Stimulated activated CD4-positive, alpha-beta T cell treated with anti-CD3 and anti-CD28 coated beads, Interleukin-12 subunit alpha, Interleukin-12 subunit beta, amount 100 ng/mL, for 24 hours (primary cell): ENCODE measurements around the gene NFIX.
A peak's percentile ranks its signal among the peaks of the same experiment; 100 is the strongest.
"Not testable (repeated sequence)": the region's sequence is repeated elsewhere in the genome, so short reads cannot be mapped to it uniquely, and the experiment has no call there.

ENCODE experiments used
- DNase-seq, 2 experiments: peaks; one replicate each; pipeline ENCODE4 v3.0.0-alpha.2; 2020; ENCODE audit warnings: low read depth in 2 of 2

The NFIX gene

DNA sequence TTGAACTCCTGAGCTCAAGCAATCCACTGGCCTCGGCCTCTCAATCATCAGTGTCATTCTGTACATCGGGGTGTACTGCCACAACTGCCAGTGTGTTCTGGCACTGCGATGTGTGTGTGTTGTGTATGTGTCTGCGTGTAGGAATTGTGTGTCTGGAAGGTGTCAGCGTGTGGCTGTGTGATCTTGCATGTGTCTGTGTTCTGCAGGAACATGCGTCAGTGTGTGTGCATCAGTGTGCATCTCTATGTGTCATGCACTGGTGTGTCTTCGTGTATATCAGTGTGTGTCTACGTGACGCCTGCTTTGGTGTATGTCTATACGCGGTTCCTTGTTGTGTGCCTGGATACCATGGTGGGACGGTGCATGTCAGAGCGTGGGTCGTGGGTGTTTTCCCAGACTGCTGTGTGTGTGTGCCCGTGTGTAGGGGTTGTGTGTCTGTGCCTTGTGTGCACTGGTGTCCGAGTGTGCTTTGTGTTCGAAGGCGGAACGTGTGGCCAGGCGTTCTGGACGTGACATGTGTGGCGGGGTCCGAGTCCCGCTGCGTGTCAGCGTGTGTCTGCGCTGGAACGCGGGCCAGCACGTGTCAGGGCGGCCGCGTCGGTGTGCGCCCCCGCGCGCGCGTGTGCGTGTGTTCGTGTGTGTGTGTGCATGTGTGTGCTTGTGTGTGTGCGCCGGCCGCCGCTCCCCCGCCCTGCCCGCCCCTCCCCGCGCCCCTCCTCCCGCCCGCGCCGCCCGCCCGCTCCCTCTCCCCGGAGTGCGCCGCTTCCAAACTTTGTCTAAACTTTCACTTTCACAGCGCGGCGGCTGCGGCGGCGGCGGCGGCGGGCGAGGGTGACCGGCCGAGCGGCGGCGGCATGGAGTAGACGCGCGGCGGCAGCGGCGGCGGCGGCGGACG, at the start of gene NFIX:
Gene NFIX, plus strand, starts transcription at position 775 of the 895 bp plus-strand sequence. CDS start 363 bp downstream, outside the sequence.
- peak in 1 of 2 experiments; percentile 55 for DNase-seq

DNA sequence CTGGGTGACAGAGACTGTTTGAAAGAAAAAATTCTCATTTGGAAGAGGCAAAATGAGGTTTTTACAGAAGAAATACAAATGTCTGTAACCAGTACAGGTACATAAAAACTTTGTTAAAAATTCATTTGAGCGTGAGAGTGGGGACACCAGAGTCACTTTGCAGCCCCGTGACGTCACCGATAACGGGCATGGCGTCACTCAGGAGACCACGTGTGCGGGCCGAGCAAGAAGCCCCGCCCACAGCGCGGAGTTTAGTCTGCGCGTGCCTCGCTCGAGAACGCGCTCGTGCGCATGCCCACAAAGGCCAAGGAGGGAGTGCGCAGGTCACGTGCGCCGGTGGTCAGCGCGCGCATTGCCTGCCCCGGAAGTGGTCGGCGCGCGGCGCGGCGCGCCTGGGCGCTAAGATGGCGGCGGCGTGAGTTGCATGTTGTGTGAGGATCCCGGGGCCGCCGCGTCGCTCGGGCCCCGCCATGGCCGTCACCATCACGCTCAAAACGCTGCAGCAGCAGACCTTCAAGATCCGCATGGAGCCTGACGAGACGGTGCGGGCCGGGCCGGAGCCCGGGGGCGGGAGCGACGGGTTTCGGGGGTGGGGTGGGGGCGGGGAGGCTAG, 49.7 kb upstream of the NFIX start, which contains the start of gene RAD23A:
Gene RAD23A, plus strand, starts transcription at position 384 of the 613 bp plus-strand sequence. Its CDS starts 87 bp downstream, at position 471.
- DNase-seq: peak; percentile 97

DNA sequence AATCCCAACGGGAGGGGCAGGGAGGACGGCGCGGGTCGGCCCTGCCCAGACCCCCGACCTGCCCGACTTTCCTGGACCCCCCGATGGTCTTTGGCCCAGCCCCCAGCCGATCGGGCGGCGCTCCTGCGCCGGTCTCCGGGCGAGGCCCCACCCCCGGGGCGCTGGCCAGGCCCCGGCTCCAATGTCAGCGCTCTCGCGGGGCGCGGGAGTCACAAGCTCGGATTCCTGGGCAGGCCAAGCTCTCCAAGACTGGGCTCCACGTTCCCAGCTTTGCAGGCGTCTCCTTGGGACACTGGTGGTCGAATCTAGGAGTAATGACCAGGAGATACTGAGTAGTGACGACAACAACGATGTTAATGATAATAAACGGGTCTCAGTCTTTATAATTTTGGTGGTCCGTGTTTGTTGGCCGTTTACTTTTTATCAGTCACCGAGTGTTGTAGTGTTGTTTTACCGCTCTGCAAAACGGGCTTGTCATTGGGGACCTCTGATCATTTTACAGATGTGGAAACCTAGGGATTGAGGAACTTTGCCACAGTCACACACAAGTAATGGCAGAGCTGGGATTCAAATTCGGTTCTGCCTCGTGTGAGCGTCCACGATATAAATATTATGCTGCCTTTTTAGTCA, 49.1 kb upstream of the NFIX start:
- DNase-seq: peak; percentile 32 to 43

DNA sequence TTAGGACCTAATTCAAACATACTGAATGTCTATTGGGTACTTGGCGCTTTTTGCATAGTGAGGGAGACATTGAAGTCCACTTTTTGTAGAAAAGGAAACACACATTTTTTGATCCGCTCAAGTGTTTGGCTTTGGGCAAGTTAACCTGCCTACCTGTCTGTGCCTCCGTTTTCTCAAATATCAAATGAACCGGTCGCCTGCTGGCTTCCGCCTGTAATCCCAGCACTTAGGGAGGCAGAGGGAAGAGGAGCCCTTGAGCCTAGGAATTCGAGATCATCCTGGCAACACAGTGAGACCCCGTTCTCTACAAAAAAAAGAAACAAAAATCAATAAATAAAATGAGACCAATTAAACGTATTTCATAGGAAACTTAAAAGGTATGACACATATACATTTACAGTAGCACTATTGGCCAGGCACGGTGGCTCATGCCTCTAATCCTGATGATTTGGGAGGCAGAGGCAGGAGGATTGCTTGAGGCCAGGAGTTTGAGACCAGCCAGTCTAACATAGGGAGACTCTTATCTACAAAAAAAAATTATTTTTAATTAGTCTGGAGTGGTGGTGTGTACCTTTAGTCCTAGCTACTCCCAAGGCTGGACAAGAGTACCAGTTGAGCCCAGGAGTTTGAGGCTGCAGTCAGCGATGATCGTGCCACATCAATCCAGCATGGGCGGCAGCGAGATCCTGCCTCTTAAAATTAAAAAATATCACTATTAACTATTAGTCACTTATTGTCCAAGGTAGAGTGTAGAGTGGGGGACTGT, 48.4 kb upstream of the NFIX start:
- no peak for DNase-seq

DNA sequence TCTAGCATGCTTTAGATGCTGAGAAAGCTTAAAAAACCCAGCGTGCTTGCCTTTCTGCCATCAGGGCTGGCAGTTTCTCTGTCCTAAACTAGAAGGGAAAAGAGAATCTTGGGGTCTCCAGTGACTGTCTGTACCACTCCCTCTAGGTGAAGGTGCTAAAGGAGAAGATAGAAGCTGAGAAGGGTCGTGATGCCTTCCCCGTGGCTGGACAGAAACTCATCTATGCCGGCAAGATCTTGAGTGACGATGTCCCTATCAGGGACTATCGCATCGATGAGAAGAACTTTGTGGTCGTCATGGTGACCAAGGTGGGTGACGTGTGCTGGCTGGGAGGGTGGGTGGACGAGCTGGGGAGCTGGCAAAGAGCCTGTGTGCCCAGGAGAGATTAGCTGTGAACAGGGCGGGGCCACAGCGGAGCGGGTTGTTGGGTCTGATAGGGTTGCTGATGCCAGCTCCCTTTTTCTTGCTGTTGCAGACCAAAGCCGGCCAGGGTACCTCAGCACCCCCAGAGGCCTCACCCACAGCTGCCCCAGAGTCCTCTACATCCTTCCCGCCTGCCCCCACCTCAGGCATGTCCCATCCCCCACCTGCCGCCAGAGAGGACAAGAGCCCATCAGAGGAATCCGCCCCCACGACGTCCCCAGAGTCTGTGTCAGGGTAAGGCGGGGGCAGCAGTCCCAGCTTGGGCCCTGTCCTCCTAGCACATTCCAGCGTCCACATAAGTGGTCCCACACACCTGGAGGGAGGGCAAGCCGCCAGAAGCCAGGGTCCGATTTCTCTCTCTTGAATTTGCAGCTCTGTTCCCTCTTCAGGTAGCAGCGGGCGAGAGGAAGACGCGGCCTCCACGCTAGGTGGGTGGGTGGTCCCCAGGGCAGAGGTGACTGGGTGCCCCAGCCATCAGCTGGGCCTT, 47.3 kb upstream of the NFIX start:
- no peak for DNase-seq

DNA sequence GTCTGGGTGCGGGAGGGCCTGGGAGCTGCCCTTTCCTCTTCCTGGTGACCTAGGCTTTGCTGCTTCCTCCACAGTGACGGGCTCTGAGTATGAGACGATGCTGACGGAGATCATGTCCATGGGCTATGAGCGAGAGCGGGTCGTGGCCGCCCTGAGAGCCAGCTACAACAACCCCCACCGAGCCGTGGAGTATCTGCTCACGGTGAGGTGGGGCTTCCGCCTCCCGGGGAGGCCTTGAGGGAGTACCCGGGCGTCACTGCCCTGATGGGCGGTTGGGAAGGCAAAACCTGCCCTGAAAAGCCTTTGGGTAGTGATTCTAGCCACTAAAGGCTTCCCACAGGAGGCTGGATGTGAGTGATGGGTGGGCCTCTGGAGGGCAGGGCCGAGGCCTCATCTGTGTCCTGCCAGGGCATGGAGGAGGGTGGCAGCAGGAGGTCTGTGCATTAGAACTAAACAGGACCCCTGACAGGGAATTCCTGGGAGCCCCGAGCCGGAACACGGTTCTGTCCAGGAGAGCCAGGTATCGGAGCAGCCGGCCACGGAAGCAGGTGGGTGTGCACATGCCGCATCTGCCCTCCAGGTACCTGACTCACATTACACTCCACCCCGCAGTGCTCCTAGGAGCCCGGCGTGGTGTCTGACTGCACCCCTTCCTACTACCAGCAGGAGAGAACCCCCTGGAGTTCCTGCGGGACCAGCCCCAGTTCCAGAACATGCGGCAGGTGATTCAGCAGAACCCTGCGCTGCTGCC, 46.5 kb upstream of the NFIX start:
- no peak for DNase-seq

DNA sequence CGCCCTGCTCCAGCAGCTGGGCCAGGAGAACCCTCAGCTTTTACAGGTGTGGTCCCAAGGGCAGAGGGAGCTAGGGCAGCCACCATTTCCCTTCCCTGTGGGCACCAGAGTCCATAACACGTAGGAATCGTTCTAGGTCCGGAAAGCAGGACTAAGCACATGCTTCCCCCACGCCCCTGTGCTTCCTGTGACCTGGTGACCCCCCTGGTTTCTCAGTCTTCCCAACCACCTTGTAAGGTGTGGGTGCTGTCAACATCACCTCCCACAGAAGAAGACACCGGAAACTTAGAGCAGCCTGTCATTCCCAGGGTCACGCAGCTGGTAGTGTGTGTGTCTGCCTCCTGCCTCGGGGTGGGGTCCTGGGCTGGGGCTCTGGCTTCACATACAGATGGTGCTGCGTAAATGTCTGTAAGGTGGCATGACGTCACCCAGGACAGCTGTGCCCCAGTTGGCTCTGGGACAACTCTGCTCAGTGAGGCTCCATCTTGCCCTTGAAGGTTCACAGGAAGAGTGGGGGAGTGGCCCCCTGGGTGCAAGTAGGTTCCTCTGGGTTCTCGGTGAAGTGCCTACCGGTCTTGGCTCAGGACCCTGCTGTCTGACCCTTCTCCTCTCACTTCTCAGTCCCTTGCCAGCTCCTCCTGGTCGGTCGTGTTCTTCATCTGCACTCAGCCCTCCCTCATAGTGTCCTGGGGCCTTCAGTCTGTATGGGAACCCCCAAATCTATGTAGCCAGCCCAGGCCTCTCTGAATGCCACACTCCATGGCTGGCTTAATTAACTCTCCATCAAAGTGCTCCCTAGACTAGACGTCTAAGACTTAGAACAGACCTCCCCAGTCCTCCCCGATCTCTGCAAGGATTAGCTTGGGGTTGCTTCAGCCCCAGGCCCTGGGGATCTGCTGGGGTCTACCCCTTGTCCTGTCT, 45.7 kb upstream of the NFIX start:
- no peak for DNase-seq

DNA sequence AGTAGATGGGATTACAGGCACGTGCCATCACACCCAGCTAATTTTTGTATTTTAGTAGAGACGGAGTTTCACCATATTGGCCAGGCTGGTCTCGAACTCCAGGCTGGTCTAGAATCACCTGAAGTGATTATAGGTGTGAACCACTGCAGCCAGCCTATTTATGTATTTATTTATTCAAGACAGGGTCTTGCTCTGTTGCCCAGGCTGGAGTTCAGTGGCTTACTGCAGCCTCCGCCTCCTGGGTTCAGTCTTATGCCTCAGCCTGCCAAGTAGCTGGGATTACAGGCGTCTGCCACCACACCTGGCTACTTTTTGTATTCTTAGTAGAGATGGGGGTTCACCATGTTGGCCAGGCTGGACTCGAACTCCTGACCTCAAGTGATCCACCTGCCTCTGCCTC, 43.2 kb upstream of the NFIX start:
- not testable (repeated sequence) for DNase-seq

DNA sequence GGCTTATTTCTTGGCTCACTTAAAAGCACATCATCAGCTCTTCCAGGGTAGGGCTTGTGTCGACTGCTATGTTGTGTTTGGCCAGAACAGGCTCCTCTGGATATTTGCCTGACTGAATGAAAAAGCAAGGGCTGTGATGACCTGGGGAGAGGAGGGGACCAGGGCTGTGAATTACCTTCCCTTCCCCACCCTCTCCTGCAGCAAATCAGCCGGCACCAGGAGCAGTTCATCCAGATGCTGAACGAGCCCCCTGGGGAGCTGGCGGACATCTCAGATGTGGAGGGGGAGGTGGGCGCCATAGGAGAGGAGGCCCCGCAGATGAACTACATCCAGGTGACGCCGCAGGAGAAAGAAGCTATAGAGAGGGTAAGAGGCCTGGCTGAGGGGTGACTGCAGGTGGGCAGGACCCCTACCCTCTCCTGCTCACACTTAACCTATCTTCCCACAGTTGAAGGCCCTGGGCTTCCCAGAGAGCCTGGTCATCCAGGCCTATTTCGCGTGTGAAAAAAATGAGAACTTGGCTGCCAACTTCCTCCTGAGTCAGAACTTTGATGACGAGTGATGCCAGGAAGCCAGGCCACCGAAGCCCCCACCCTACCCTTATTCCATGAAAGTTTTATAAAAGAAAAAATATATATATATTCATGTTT, 42.7 kb upstream of the NFIX start:
- no peak for DNase-seq

DNA sequence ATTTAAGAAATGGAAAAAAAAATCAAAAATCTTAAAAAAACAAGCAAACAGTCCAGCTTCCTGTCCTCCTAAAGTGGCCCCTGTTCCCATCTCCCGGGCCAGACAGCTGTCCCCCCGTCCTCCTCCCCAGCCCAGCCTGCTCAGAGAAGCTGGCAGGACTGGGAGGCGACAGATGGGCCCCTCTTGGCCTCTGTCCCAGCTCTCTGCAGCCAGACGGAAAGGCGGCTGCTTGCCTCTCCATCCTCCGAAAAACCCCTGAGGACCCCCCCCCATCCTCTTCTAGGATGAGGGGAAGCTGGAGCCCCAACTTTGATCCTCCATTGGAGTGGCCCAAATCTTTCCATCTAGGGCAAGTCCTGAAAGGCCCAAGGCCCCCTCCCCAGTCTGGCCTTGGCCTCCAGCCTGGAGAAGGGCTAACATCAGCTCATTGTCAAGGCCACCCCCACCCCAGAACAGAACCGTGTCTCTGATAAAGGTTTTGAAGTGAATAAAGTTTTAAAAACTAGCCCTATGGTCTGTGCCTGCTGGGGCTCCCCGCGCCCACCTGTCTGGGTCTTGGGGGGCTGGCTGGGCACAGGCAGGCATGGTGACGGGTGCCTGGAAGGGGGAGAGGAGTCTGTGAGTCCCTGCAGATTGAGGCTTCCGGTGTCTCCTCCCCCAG, 42.0 kb upstream of the NFIX start:
- no peak for DNase-seq

DNA sequence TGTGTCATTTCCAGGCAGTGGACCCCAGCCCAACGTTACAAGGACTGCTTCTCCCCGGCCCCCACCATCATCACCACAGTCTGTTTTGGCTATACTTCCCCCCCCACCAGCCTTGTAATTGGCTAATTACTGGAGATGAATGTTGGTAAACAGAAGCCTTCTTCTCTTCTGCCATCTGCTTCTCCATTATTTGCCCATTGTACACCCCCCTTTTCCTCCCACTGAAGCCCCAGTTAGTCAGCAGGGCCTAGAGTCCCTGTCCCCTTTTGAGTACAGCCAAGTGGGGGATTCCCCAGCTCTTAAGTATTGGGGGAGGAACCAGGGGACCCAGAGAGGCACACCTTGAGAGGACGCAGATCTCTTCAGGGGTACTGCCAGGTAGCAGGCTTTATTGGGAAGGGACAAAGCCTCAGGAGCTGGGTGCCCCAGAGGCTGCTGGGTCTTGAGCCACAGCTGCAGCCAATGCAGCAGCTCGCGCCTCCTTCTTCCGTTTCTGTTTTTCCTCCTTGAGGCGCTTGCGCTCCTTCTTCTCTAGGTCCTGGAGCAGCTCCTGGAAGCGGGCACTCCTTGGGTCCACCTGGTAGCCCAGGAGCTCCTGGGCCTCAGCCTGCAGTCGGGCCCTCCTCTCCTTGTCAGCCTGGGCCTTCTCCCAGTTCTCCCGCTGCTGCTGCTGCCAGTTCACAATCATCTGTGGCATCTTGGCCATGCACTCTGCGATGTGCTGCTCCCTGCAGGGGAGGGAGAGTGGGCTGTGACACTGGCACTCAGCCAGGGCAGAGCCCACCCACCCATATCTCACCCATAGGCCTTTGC, 41.3 kb upstream of the NFIX start:
- DNase-seq: no peak

DNA sequence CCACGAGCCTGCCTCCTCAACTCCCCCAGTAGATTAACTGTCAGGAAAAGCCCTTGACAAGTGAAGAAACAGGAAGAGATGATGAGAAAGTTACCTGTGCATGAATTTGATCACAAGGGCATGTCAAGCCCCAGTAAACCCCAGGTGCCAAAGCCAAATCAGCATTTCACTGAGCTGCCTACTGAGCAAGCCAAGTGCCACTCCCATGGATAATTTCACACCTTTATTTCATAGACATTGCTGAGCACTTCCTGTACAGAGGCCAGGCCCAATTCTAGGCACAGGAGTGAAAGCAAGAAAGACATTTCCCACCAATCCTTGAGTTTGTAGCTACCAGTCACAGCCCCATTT, 40.7 kb upstream of the NFIX start:
- no peak for DNase-seq

DNA sequence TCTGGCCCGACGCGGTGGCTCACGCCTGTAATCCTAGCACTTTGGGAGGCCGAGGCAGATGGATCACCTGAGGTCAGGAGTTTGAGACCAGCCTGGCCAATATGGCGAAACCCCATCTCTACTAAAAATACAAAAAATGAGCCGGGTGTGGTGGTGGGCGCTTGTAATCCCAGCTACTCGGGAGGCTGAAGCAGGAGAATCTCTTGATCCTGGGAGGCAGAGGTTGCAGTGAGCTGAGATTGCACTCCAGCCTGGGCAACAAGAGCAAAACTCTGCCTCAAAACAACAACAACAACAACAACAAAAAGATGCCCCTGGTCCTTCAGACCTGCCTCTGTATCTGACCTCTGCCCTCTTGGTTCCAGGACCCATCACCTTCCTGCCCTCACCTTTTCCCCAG, 39.7 kb upstream of the NFIX start:
- not testable (repeated sequence) for DNase-seq

DNA sequence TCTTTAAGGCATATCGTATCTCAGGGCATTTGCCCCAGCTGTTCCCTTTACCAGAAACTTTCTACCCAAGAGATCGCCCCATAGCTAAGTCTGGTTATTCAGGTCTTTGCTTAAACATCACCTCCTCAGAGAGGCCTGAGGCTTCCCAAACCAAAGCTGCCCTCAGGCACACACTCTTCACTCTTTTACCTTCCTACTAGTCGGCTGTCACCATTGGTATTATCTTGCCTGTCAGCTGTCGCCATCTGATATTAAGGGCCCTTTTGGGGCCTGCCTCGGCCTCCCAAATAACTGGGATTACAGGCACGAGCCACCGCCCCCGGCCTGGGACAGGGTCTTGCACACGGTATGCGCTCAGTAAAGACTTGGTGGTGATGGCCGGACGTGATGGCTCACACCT, 39.3 kb upstream of the NFIX start:
- DNase-seq: no peak

DNA sequence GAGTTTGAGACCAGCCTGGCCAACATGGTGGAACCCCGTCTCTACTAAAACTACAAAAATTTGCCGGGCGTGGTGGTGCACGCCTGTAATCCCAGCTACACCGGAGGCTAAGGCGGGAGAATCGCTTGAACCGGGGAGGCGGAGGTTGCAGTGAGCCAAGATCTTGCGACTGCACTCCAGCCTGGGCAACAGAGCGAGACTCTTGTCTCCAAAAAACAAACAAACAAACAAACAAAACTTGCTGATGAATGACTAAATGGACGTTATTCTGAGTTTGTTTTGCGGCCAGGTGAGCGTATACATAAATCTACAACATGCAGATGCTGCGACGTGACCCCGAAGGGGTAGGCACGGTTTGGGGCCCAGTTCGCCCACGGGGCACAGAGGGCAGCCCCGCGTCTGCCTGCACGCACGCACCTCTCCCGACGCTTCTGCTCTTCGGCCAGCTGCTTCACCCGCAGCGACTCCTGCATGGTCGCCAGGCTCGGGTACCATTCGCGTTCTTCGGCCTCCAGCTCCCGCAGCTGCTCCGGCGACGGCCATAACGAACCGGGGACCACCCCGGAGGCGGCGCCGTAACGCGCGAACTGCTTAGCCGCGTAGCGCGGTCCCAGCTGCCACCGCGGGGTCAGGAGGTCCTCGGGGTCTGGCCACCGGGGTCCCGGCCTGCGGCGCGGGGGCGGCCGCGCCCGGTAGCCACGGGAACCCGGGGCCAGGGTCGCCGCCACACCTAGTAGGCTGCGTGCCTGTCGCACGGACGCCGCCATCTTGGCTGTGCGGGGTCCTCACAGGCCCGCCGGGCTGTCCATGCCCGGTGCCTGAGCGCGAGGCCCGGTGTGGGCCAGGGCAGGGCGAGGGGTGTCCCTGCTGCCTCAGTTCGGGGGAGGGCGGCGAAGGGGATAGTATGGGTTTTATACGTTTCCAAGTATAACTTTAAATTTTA, 38.6 kb upstream of the NFIX start, which contains the start of gene GADD45GIP1:
Gene GADD45GIP1, minus strand, starts transcription at position 778 of the 943 bp plus-strand sequence. Its CDS starts 11 bp downstream, at position 767.
- DNase-seq: peak; percentile 74 to 79
